Neural crest cell (in vitro differentiated cells): ENCODE data around the gene PSMG3. TPM values are rescaled to one million over a fixed set of nuclear protein-coding genes. Genes with fewer than 3 reads are reported as not detected.

Experiments
- DNase-seq: peaks from one replicate; pipeline ENCODE4 v3.0.0; 2021; ENCODE audit warnings: low read depth, mixed read lengths, low spot score
- H3K27ac Mint-ChIP-seq: one replicate; pipeline ENCODE4 v1.8.0; 2021; ENCODE audit warnings: mild to moderate bottlenecking, mixed read lengths; ENCODE audit not compliant: unreplicated experiment
- H3K27me3 Mint-ChIP-seq: 2 replicates; pipeline ENCODE4 v1.8.0; 2021; ENCODE audit warnings: low read depth, mild to moderate bottlenecking, mixed read lengths
- H3K36me3 Mint-ChIP-seq: 2 replicates; pipeline ENCODE4 v1.8.0; 2021; ENCODE audit warnings: low read depth, mild to moderate bottlenecking, mixed read lengths
- H3K4me1 Mint-ChIP-seq: 2 replicates; pipeline ENCODE4 v1.8.0; 2021; ENCODE audit warnings: mixed read lengths
- H3K4me3 Mint-ChIP-seq: one replicate; pipeline ENCODE4 v1.8.0; 2021; ENCODE audit warnings: mild to moderate bottlenecking, mixed read lengths
- H3K9me3 Mint-ChIP-seq: 2 replicates; pipeline ENCODE4 v1.8.0; 2021; ENCODE audit warnings: mixed read lengths
- total RNA-seq: library from RNA; stranded (reverse); gene quantifications from 2 replicates; pipeline ENCODE4 v1.2.1, GENCODE V29; 2021
- TF ChIP-seq, protein P1 (sequence below): fragments of 200-600 bp; sonication (generic); conservative IDR thresholded peaks from 2 replicates; pipeline ENCODE4 v1.5.0; 2021; ENCODE audit warnings: antibody characterized with exemption, mild to moderate bottlenecking

PSMG3 gene
- total RNA-seq, 1 donor from 2014 or later = 57.8 TPM

DNA sequence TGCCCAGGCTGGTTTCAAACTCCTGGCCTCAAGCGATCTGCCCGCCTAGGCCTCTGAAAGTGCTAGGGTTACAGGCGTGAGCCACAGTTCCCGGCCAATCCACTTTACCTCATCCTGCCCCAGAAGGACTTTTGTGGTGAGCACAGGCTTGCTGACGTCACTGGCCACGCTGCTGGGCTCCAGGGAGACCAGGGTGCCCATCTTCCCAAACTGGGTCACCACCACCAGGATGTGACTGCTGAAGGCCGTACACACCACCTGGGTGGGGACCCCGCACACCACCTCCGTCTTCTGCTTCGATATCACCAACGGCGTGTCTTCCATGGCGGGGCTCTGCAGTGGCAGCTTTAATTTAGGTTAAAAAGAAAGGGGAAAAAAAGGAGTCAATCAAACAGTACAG, 816 bp downstream of the PSMG3 start:
- H3K9me3 Mint-ChIP-seq = no peaks in the 10 kb centered on the region
- H3K27ac Mint-ChIP-seq = peak overlapping the region; percentile 84
- H3K4me1 Mint-ChIP-seq = peaks cover 30% of the 10 kb centered on the region
- no peak for DNase-seq
- H3K36me3 Mint-ChIP-seq = peaks cover 3% of the 10 kb centered on the region
- peak overlapping the region; percentile 84 for H3K4me3 Mint-ChIP-seq
- TF ChIP-seq, protein P1, sequence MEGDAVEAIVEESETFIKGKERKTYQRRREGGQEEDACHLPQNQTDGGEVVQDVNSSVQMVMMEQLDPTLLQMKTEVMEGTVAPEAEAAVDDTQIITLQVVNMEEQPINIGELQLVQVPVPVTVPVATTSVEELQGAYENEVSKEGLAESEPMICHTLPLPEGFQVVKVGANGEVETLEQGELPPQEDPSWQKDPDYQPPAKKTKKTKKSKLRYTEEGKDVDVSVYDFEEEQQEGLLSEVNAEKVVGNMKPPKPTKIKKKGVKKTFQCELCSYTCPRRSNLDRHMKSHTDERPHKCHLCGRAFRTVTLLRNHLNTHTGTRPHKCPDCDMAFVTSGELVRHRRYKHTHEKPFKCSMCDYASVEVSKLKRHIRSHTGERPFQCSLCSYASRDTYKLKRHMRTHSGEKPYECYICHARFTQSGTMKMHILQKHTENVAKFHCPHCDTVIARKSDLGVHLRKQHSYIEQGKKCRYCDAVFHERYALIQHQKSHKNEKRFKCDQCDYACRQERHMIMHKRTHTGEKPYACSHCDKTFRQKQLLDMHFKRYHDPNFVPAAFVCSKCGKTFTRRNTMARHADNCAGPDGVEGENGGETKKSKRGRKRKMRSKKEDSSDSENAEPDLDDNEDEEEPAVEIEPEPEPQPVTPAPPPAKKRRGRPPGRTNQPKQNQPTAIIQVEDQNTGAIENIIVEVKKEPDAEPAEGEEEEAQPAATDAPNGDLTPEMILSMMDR = no peak
- no peaks in the 10 kb centered on the region for H3K27me3 Mint-ChIP-seq

DNA sequence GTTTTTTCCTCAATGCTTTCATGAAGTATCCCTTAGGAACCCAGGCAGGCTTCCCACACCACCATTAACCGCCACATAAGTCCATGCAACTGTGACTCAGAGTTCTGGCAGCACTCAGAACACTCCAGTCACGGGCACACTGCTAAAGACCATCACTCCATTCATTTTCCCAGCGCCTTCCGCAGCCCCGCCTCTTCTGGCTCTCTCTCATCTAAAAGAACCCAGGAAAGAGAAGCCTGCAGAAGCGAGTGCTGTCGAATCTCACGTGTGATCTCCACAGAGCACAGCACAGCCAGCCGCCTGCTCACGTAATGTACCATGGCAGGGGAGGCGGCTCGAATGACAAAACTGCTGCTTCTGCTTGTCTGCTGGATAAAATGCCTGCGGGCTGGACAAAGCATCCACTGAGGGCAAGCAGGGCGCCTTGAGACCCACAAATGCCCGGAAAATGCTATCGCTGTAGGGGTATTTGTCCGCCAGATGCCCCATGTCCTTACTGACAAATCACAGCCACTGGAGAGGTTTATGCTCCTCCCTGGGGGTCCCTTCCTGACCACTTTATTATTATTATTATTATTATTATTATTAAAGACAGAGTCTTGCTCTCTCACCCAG, 1.8 kb downstream of the PSMG3 start:
- Mint-ChIP-seq H3K9me3 (no peaks in the 10 kb centered on the region), H3K4me3 (peak overlapping the region; percentile 84), H3K36me3 (peaks cover under 1% of the 10 kb centered on the region), H3K27me3 (no peaks in the 10 kb centered on the region), H3K27ac (no peak overlapping the region), H3K4me1 (peaks cover 30% of the 10 kb centered on the region)
- DNase-seq = no peak
- TF ChIP-seq, protein P1 = no peak

DNA sequence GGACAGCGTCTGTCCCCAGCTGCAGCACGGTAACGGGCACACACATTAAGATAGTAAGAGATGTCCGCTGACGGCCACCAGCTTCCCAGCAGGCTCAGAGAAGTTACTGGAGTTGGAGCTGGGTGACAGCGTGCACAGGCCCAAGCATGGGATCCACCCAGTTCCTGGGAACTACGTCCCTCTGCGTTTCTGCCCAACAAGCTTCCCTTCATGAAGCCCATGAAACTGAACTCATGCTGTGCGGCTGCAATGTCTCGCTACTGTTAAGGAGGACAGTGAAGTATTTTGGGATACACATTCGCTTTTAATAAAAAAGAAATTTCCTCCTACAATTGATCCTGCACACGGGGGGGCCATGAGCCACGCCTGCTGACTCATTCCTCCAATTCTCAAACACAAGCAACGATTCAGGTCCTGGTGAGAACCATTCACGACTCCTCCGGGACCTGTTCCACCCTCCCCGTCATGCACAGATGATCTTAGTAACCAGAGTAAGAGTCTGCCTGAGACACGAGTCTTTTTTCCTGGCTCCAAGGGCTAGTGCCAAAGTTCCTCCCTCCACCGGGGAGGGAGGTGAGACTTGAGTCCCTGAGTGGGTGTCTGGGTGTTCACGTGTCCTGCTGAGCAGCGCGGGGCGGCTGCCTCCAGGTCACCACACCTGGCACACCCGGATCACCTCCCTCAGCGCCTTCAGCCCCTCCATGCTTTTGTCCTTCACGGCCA, 2.6 kb downstream of the PSMG3 start:
- Mint-ChIP-seq H3K9me3 (no peaks in the 10 kb centered on the region), H3K27me3 (no peaks in the 10 kb centered on the region), H3K36me3 (no peaks in the 10 kb centered on the region), H3K27ac (peak overlapping the region; percentile 81), H3K4me3 (peak overlapping the region; percentile 78), H3K4me1 (peaks cover 30% of the 10 kb centered on the region)
- no peak for DNase-seq
- TF ChIP-seq, protein P1 = no peak

DNA sequence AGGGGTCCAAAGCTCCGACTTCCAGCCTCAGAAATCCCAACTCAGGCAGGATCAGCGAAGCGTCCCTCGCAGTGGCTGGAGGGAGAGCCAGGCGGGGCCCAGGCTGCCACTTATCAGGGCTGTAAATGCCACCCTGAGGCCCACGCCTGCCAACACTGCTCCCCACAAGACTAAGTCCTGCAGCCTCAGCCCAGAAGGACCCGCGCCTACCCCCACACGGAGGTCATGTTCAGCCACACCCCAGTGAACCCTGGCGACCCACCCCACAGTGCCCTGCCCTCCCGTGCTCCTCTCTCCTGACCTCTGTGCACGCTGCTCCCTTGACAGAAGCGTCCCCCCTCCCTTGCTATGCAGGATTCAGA, 3.2 kb downstream of the PSMG3 start:
- Mint-ChIP-seq H3K27ac (peak overlapping the region; percentile 81), H3K4me3 (peak overlapping the region; percentile 78), H3K9me3 (no peaks in the 10 kb centered on the region), H3K27me3 (no peaks in the 10 kb centered on the region), H3K4me1 (peaks cover 30% of the 10 kb centered on the region), H3K36me3 (no peaks in the 10 kb centered on the region)
- DNase-seq = no peak
- TF ChIP-seq, protein P1 = no peak

DNA sequence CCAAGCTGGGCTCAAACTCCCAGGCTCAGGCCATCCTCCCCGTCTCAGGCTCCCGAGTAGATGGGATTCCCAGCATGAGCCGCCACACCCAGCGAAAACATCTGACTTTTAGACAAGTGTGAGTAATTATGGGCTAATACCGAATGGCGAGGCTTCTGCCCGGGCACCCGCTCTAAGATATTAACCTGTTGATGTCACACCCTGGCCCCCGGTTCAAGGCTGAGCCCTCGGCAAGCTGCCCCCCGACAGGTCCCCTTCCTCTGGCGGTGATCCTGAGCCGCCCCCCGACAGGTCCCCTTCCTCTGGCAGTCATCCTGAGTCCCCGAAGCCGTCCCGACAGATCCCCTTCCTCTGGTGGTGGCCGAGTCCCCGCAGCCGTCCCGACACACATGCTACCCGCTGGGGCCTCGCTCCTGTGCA, 5.2 kb downstream of the PSMG3 start:
- DNase-seq = no peak
- no peaks in the 10 kb centered on the region for H3K36me3 Mint-ChIP-seq
- TF ChIP-seq, protein P1 = no peak
- H3K4me1 Mint-ChIP-seq = peaks cover 24% of the 10 kb centered on the region
- no peaks in the 10 kb centered on the region for H3K27me3 Mint-ChIP-seq
- no peaks in the 10 kb centered on the region for H3K9me3 Mint-ChIP-seq
- H3K4me3 Mint-ChIP-seq = peak overlapping the region; percentile 44
- H3K27ac Mint-ChIP-seq = peak overlapping the region; percentile 27
